Measurements from ENCODE around the gene PRKN.

The PRKN gene

DNA sequence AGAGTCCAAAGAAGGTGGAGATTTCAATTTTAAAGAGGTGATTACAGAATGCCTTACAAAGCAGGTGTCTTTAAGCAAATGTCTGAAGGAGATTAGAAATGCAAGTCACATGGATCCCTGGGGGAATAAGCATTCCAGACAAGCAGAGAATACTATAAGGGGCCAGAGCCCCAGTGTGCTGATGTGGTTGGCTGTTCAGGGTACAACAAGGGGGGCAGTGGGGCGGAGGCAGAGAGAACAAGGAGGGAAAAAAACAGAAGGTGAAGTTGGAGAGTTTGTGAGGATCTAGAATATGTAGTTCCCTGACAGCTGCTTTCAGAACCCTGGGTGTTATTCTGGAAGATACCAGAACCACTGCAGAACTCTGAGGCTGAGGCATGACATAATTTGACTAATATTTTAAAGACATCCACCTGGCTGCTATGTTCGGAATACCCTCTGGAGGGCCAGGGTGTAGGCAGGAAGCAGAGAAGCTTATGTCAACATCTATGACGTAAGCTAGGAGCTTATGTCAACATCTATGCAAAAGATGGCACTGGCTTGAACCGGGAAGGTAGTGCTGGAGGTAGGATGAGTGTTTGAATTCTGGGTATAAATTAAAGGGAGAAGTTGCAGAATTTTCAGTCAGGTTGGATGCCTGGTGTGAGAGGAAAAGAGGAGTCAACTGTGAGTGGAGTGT lies 1177.5 kb downstream of the PRKN start:
- no peak for DNase-seq

DNA sequence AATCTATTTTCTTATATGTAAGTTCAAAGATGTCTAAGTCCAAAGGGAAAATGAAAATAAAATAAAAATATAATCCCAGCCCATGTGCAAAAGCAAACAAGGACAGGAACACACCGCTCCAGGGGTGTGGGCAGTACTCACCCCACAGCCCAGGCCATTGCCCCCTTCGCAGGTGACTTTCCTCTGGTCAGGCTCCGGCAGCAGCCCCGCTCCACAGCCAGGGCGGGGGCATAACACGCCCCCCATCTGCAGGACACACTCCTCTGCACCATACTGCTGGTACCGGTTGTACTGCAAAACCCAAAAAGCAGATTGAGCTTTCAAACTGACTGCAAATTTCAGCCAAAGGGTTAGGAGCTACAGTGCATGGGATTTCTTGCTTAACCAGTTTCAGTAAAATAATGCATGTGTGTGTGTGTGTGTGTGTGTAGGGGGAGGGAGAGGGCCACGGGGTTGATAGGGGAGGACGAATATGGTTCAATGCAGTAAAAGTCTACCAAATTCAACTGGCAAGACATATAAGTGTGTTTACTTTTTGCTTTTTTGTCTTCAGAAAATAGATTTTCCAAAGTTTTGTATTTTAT lies 1178.8 kb downstream of the PRKN start:
- DNase-seq, result no peak

GRCh38 chr6:161547617-161548016 lies 1179.9 kb downstream of the PRKN start:
- DNase-seq, result peak; percentile 46

DNA sequence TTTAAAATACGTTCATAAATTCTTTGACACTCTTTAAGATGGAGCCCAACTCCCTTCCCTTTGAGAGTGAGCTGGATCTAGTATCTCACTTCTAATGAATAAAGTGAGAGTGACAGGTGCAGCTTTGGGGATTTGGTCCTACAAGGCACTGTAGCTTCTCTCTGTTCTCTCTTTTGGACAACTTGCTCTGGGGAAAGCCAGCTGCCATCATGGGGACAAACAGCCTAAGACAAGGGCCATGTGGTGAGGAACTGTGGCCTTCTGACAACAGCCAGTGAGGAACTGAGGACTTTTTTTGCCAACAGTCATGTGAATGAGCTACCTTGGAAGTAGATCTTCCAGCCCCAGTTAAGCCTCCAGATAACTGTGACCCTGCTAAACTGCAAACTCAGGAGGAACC lies 1180.9 kb downstream of the PRKN start:
- DNase-seq, result no peak

DNA sequence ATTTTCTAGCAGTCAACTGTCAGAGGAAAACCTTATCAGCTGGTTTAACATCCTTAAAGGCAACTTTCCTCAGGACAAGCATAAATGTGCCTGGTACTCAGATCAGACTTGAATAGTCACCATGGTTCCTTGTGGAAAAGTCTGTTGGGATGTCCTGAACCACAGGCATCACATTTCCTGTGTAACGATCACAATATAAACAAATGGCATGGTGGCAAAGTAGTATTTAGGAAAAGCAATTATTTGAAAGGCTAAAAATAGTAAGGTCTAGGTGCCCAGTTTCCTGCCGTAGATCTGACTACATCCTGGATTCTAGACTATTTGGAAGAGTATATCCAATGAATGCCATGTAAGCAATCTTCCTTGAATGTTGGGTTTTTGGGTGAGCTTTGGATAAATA lies 1181.8 kb downstream of the PRKN start:
- no peak for DNase-seq

- DNase-seq, result no peak
Observed at GRCh38 chr6:161544801-161545480, 1182.6 kb downstream of the PRKN start.

DNA sequence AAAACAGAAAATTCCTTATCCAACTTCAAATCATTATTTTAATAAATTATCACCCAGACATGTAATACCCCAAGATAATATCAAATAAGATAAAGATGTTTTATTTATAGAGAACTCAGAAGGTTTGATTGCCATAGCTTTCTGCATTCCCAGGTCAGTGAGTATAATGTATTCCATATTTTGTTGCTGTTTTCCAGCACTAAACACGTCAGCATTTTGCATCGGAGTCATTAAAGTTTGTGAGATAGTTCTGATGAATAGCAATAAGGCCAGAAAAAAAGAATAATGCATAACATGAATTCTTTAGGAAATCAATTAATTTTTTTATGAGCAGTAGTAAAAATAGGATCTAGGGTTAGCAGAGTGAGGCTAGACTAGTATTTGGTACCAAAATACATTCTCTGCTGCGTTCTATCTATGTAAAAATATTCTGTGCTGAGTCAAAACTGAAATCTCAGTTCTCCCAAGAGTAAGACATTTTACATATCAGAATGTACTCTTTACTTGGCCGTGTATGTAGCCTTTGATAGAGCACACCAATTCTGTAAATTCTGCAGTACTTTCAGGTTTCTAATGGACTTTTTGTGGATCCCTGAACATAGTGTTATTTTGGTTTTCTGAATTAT lies 1183.8 kb downstream of the PRKN start:
- no peak for DNase-seq

- no peak for DNase-seq
Observed at GRCh38 chr6:161542346-161542980, 1185.1 kb downstream of the PRKN start.

DNA sequence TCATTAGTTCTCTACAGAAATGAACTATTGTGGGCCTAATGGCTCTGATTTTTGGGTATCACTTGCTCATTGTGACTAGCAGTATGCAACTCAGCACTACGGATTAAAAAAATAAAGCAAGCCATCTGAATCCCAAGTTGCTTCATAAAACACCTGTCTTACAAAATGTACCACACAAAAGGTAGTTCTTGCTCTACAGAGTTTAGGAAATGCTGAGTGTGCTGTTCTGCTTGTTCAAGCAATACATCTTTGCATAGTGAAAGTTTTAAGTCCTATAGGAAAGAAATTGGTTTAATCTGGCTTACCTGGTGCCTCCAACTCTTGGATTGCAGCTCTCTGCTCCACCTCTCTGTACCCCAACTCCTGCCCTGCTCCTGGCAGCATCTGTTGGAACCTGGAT lies 1187.0 kb downstream of the PRKN start:
- DNase-seq, result no peak

- DNase-seq, result no peak
Observed at GRCh38 chr6:161536224-161536630, 1191.3 kb downstream of the PRKN start.

- DNase-seq, result no peak
Observed at GRCh38 chr6:161534264-161534873, 1193.2 kb downstream of the PRKN start.

DNA sequence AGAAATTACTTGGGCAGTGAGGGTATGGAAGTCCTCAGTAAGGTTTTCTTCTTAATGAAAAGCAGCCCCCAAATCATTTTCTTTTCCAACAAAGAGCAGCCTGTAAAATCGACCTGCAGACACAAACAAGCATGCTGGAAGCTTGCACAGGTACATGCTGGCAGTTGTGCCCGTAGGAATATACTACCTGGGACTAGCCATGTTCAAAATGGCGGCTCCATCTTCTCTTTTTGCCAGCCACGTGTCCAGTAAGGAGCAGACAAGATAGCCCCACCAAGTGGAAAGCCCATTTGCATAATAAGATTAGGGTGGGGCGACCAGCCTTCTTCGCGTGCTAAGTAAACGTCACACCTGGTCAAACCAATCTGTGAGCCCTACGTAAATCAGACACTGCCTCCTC lies 1194.3 kb downstream of the PRKN start:
- no peak for DNase-seq

DNA sequence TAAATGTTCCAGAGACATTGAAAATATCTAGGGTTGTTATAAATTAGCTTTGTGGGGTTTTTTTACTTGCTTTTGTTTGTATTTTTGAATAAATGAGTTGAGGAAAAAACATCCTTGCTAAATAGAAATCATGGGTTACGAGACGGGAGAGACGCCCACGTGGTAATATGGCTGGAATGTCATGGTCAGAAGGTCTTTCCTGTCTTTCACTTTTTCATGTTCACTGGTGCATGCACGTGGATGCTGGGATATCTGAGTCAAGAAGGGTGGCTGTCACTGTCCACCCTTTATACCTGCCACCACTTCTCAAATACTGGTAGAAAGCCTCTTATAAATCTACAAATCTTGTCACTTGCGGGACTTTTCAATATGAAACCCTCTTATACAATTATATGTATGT lies 1195.0 kb downstream of the PRKN start:
- DNase-seq, result no peak

GRCh38 chr6:161526794-161527193 lies 1200.8 kb downstream of the PRKN start:
- DNase-seq, result no peak

DNA sequence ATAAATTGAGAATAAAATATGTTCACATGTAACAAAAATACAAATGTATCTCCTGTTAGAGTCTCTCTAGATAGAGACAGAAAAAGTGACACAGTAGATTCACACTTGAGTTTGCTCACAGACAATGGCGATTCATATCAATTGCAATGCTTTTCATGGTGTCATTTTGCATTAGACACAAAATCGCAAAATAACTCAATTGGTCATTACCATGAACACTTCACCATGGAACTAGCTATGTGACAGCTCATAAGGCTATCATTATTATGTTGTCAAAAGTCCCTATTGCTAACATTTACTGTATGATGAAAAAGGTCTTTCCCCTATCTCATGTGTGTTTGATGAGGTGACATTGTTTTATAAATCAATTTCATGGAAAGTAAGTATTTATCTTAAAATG lies 1204.2 kb downstream of the PRKN start:
- DNase-seq, result no peak

GRCh38 chr6:161522276-161522675 lies 1205.3 kb downstream of the PRKN start:
- no peak for DNase-seq

DNA sequence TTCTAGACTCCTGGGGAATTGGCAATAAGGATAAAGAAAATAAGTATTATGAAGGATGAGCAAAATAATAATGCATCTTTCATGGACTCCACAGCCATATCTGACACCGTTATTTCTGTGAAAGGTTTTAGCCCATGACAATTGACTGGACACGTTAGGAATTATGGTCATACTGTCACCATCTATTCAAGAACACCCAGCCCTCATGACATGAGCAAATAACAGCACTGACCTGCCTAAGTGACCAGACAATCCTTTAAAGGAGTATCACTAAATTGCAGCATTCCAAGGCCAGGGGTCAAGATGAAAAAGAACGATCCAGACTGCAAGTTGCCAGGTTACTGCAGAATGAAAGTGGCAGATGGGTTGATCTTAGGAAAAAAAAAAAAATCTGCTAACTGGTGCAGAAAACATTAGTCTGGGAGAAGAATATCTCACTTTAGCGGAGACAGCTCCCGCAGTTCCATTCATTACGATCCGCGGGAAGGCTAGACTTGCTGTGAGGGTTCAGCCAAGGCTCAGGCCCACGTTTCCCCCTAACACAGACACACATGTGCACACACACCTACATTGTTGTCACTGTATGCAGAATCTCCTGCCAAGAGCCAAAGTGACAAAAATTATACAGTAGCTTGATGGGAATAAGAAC lies 1216.0 kb downstream of the PRKN start:
- no peak for DNase-seq

DNA sequence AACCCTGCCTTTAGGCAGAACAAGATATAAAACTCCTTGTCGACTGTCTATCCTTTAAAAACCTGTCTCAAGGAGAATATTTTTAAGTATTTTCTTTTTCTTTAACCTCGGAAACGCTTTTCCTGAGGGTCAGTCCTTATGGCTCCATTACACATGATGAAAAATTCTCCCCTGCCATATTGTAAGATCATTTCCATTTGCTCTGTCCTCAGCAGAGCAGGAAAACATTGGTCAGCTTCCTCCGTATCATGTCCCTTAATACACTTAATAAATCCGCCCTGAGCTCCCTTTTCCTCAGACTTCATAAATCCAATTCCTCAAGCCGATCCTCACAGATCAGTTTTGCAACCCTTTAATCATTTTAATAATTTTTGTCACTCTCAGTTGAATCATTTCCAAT lies 1219.2 kb downstream of the PRKN start:
- no peak for DNase-seq

GRCh38 chr6:161507375-161507774 lies 1220.2 kb downstream of the PRKN start:
- DNase-seq, result no peak

DNA sequence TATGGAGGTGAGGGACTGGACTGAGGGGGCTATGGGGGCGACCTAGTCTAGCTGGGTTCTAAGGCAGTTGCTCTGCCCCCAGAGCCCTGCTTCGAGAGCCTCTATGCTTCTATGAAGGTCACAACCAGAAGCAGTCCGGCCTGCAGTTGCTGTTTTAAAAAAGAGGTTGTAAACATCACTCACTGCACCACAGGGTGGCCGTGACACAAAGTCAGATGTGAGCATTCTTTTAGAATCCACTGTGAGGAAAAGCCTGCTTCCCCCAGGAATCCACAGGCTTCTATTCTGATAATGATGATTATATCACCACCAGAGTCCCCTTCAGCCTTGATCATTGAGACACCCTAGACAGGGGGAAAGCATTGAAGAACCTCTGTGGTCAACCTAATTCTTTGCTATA lies 1224.0 kb downstream of the PRKN start:
- DNase-seq, result no peak

DNA sequence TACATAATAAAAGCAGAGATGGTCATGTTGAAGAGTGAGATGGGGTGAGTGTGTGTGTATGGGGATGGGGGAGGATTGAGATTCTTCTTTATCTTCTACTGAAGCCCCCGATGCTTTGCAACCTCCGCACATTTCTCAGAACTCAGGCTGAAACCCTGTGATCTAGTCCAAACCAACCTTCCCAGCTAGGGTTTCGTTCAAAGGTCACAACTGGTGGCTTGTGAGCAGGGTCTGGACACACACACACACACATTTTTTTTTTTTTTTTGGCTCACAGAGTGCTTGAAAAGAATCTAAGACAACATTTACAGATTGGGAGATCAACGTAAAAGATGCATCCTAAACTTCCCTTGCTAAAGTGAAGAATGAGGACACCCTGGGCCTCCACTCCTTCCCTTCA lies 1228.7 kb downstream of the PRKN start:
- no peak for DNase-seq

GRCh38 chr6:161498359-161498758 lies 1229.2 kb downstream of the PRKN start:
- no peak for DNase-seq

- no peak for DNase-seq
Observed at GRCh38 chr6:161496941-161497340, 1230.6 kb downstream of the PRKN start.

Measured in GF-D8 (cell line).